WTC11 (cell line): ENCODE data around the gene IP6K2. TPM values are rescaled to one million over a fixed set of nuclear protein-coding genes. Genes with fewer than 3 reads are reported as not detected.

Experiments used
- ATAC-seq: fragments of 200-7000 bp; cut with Tn5 transposase; 2 replicates; pipeline ENCODE4 v1.10.0; 2021; ENCODE audit warnings: mild to moderate bottlenecking, moderate library complexity
- CTCF ChIA-PET: fragments of 300-600 bp; sonication (Branson Sonifier 250); formaldehyde crosslinking; loops from one replicate; lab custom pipeline; 2021; ENCODE audit warnings: antibody characterized with exemption; lab: Charles Lee
- POLR2A ChIA-PET: fragments of 350-600 bp; sonication (Branson Sonifier 250); formaldehyde crosslinking; loops from one replicate; lab custom pipeline; 2021; ENCODE audit warnings: antibody characterized with exemption; lab: Charles Lee
- DNase-seq: peaks from one replicate; pipeline ENCODE4 v3.0.0; 2021; ENCODE audit warnings: low spot score
- H3K27ac Mint-ChIP-seq: 2 replicates; pipeline ENCODE4 v1.8.0; 2021; ENCODE audit warnings: mixed read lengths
- H3K27me3 Mint-ChIP-seq: 2 replicates; pipeline ENCODE4 v1.8.0; 2021; ENCODE audit warnings: low read depth, mild to moderate bottlenecking, moderate library complexity, mixed read lengths
- H3K36me3 Mint-ChIP-seq: 2 replicates; pipeline ENCODE4 v1.8.0; 2021; ENCODE audit warnings: mixed read lengths
- H3K4me1 Mint-ChIP-seq: 2 replicates; pipeline ENCODE4 v1.8.0; 2022; ENCODE audit warnings: mixed read lengths
- H3K4me3 Mint-ChIP-seq: 2 replicates; pipeline ENCODE4 v1.8.0; 2021; ENCODE audit warnings: mild to moderate bottlenecking, moderate library complexity, mixed read lengths
- H3K9me3 Mint-ChIP-seq: 2 replicates; pipeline ENCODE4 v1.8.0; 2021; ENCODE audit warnings: mixed read lengths
- CTCF ChIP-seq: fragments of 200-600 bp; IDR thresholded peaks from 2 replicates; pipeline ENCODE4 v1.8.0; 2022; ENCODE audit warnings: antibody characterized with exemption
- ETV6 ChIP-seq: sonication (generic); formaldehyde crosslinking; IDR thresholded peaks from 2 replicates; pipeline ENCODE4 v1.8.1; 2022; ENCODE audit warnings: mild to moderate bottlenecking, missing genetic modification reagents
- FOXP4 ChIP-seq: sonication (generic); formaldehyde crosslinking; IDR thresholded peaks from 2 replicates; pipeline ENCODE4 v1.8.0; 2022; ENCODE audit warnings: mild to moderate bottlenecking, missing genetic modification reagents
- GTF2I ChIP-seq: fragments of 250-450 bp; sonication (Bioruptor Pico); conservative IDR thresholded peaks from 2 replicates; pipeline ENCODE4 v1.4.0; 2021; ENCODE audit warnings: mild to moderate bottlenecking
- JAZF1 ChIP-seq: fragments of 250-450 bp; sonication (Bioruptor Pico); IDR thresholded peaks from 2 replicates; pipeline ENCODE4 v1.9.0; 2021; ENCODE audit warnings: moderate library complexity, mild to moderate bottlenecking, inconsistent platforms
- MXD4 ChIP-seq: fragments of 250-450 bp; sonication (Bioruptor Pico); IDR thresholded peaks from 2 replicates; pipeline ENCODE4 v1.8.0; 2021; ENCODE audit warnings: mild to moderate bottlenecking, moderate library complexity, borderline replicate concordance
- NFATC4 ChIP-seq: fragments of 250-450 bp; sonication (Bioruptor Pico); IDR thresholded peaks from 2 replicates; pipeline ENCODE4 v1.9.0; 2021; ENCODE audit warnings: mild to moderate bottlenecking
- NR2C2 ChIP-seq: sonication (generic); formaldehyde crosslinking; IDR thresholded peaks from 2 replicates; pipeline ENCODE4 v1.8.0; 2022; ENCODE audit warnings: mild to moderate bottlenecking, missing genetic modification reagents
- NR3C1 ChIP-seq: sonication (generic); formaldehyde crosslinking; conservative IDR thresholded peaks from 2 replicates; pipeline ENCODE4 v1.8.1; 2023; ENCODE audit warnings: low read depth, mild to moderate bottlenecking, missing genetic modification reagents
- PRRX2 ChIP-seq: fragments of 250-450 bp; sonication (Bioruptor Pico); IDR thresholded peaks from 2 replicates; pipeline ENCODE4 v1.8.0; 2021; ENCODE audit warnings: mild to moderate bottlenecking
- SMAD4 ChIP-seq: sonication (generic); formaldehyde crosslinking; IDR thresholded peaks from 2 replicates; pipeline ENCODE4 v1.8.0; 2022; ENCODE audit warnings: mild to moderate bottlenecking, missing genetic modification reagents
- SP1 ChIP-seq: sonication (generic); formaldehyde crosslinking; conservative IDR thresholded peaks from 2 replicates; pipeline ENCODE4 v1.8.1; 2022; ENCODE audit warnings: missing genetic modification reagents
- ZNF416 ChIP-seq: fragments of 250-450 bp; sonication (Bioruptor Pico); IDR thresholded peaks from 2 replicates; pipeline ENCODE4 v1.9.0; 2021; ENCODE audit warnings: mild to moderate bottlenecking, inconsistent platforms
- ZNF423 ChIP-seq: fragments of 250-450 bp; sonication (Bioruptor Pico); IDR thresholded peaks from 2 replicates; pipeline ENCODE4 v2.1.2; 2022; ENCODE audit warnings: mild to moderate bottlenecking, moderate library complexity
- ZNF512 ChIP-seq: sonication (generic); formaldehyde crosslinking; IDR thresholded peaks from 2 replicates; pipeline ENCODE4 v1.8.1; 2022; ENCODE audit warnings: missing genetic modification reagents, borderline replicate concordance
- ZNF532 ChIP-seq: fragments of 250-450 bp; sonication (Bioruptor Pico); IDR thresholded peaks from 2 replicates; pipeline ENCODE4 v1.9.0; 2021; ENCODE audit warnings: mild to moderate bottlenecking, borderline replicate concordance
- ZSCAN18 ChIP-seq: fragments of 250-450 bp; sonication (Bioruptor Pico); IDR thresholded peaks from 2 replicates; pipeline ENCODE4 v2.1.2; 2022; ENCODE audit warnings: mild to moderate bottlenecking, moderate library complexity
- total RNA-seq: library from RNA; stranded (reverse); gene quantifications from 3 replicates; pipeline ENCODE4 v1.2.3, GENCODE V29; 2021
- TF ChIP-seq, protein P1 (sequence below): sonication (generic); formaldehyde crosslinking; IDR thresholded peaks from 2 replicates; pipeline ENCODE4 v1.8.1; 2022; ENCODE audit warnings: mild to moderate bottlenecking, moderate library complexity, missing genetic modification reagents
- TF ChIP-seq, protein P2 (sequence below): sonication (generic); formaldehyde crosslinking; IDR thresholded peaks from 2 replicates; pipeline ENCODE4 v1.8.0; 2022; ENCODE audit warnings: mild to moderate bottlenecking, missing genetic modification reagents
- TF ChIP-seq, protein P3 (sequence below): fragments of 250-450 bp; sonication (Bioruptor Pico); IDR thresholded peaks from 2 replicates; pipeline ENCODE4 v1.9.0; 2021; ENCODE audit warnings: mild to moderate bottlenecking

IP6K2 gene
- total RNA-seq, 1 experiment from 2014 or later, result 123 TPM

GRCh38 chr3:48684480-48685143 lies 32.4 kb downstream of the IP6K2 start:
- TF ChIP-seq, protein P1, sequence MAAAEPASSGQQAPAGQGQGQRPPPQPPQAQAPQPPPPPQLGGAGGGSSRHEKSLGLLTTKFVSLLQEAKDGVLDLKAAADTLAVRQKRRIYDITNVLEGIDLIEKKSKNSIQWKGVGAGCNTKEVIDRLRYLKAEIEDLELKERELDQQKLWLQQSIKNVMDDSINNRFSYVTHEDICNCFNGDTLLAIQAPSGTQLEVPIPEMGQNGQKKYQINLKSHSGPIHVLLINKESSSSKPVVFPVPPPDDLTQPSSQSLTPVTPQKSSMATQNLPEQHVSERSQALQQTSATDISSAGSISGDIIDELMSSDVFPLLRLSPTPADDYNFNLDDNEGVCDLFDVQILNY, result no peak
- TF ChIP-seq, protein P2, sequence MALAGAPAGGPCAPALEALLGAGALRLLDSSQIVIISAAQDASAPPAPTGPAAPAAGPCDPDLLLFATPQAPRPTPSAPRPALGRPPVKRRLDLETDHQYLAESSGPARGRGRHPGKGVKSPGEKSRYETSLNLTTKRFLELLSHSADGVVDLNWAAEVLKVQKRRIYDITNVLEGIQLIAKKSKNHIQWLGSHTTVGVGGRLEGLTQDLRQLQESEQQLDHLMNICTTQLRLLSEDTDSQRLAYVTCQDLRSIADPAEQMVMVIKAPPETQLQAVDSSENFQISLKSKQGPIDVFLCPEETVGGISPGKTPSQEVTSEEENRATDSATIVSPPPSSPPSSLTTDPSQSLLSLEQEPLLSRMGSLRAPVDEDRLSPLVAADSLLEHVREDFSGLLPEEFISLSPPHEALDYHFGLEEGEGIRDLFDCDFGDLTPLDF (CRISPR knock-in tag), result no peak
- TF ChIP-seq MXD4 (CRISPR knock-in tag), result no peak
- TF ChIP-seq ZSCAN18 (CRISPR knock-in tag), result no peak
- ChIA-PET CTCF (interaction anchor here (0.7 to 2.4 kb wide), 8 partner anchors 20 to 409 kb away, joined by 3 to 13 read pairs (median 4); partner anchors contain the start of genes IP6K2, QRICH1 and SLC26A6), POLR2A (interaction anchor here (0.9 to 1.3 kb wide), 3 partner anchors 11 to 32 kb away, joined by 3 to 8 read pairs (median 4); partner anchors contain the start of gene IP6K2)
- Mint-ChIP-seq H3K27ac (no peak overlapping the region; the same call in 1 of the 2 replicates), H3K4me1 (peaks cover 16% of the 10 kb centered on the region), H3K27me3 (no peaks in the 10 kb centered on the region), H3K4me3 (peak overlapping the region; percentile 89), H3K36me3 (peaks cover 52% of the 10 kb centered on the region), H3K9me3 (no peaks in the 10 kb centered on the region)
- DNase-seq (no peak), ATAC-seq (no peak)

- no peaks in the 10 kb centered on the region for H3K27me3 Mint-ChIP-seq
- peak overlapping the region; percentile 72 for H3K27ac Mint-ChIP-seq
- TF ChIP-seq CTCF, result no peak
- TF ChIP-seq FOXP4 (CRISPR knock-in tag), result no peak
- no peak for TF ChIP-seq ZNF416 (CRISPR knock-in tag)
- no peak for TF ChIP-seq NR3C1
- no peak for TF ChIP-seq ETV6 (CRISPR knock-in tag)
- no peak for TF ChIP-seq ZNF532
- TF ChIP-seq GTF2I (CRISPR knock-in tag), result no peak
- TF ChIP-seq SMAD4 (CRISPR knock-in tag), result no peak
- no peak for TF ChIP-seq PRRX2 (CRISPR knock-in tag)
- TF ChIP-seq ZNF512 (CRISPR knock-in tag), result no peak
- TF ChIP-seq ZNF423 (CRISPR knock-in tag), result no peak
- TF ChIP-seq, protein P3, sequence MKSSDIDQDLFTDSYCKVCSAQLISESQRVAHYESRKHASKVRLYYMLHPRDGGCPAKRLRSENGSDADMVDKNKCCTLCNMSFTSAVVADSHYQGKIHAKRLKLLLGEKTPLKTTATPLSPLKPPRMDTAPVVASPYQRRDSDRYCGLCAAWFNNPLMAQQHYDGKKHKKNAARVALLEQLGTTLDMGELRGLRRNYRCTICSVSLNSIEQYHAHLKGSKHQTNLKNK (CRISPR knock-in tag), result no peak
- no peak for TF ChIP-seq NR2C2
- no peak for TF ChIP-seq SP1 (CRISPR knock-in tag)
- TF ChIP-seq NFATC4, result no peak
- TF ChIP-seq JAZF1 (CRISPR knock-in tag), result no peak
These were observed 33.0 kb downstream of the IP6K2 start for GRCh38 chr3:48684054-48684349.

More at GRCh38 chr3:48684054-48684349, 33.0 kb downstream of the IP6K2 start:
- ATAC-seq (no peak), DNase-seq (no peak)
- CTCF ChIA-PET, result interaction anchor here (0.7 to 2.4 kb wide), 7 partner anchors 19 to 410 kb away, joined by 3 to 13 read pairs (median 4); partner anchors contain the start of genes QRICH1 and SLC26A6
- Mint-ChIP-seq H3K9me3 (no peaks in the 10 kb centered on the region), H3K4me3 (peak overlapping the region; percentile 89), H3K36me3 (peaks cover 51% of the 10 kb centered on the region), H3K4me1 (peaks cover 16% of the 10 kb centered on the region)
- POLR2A ChIA-PET, result interaction anchor here (0.9 to 1.3 kb wide), 3 partner anchors 11 to 33 kb away, joined by 3 to 8 read pairs (median 4); partner anchors contain the start of gene IP6K2
